ENCODE data around the gene PRKAR2B. TPM values are rescaled to one million over a fixed set of nuclear protein-coding genes. Genes with fewer than 3 reads are reported as not detected.

The PRKAR2B gene
- total RNA-seq, 1 donor from 2014 or later = 20.3 TPM

GRCh38 chr7:107021600-107021999, 22.9 kb upstream of the PRKAR2B start:
- Mint-ChIP-seq H3K9me3 (ENCODE audit: low read depth) (no peaks in the 10 kb centered on the region), H3K4me3 (ENCODE audit: low read depth) (no peak overlapping the region), H3K4me1 (ENCODE audit: low read depth) (no peaks in the 10 kb centered on the region), H3K27me3 (no peaks in the 10 kb centered on the region), H3K36me3 (ENCODE audit: insufficient read depth) (no peaks in the 10 kb centered on the region), H3K27ac (no peak overlapping the region)
- no peak for TF ChIP-seq CTCF (IDR thresholded peaks at IDR 0.05; ENCODE audit: unreplicated experiment)
- no peak for DNase-seq (ENCODE audit: low spot score, unreplicated experiment)

GRCh38 chr7:107023522-107024151, 20.9 kb upstream of the PRKAR2B start:
- no peak for TF ChIP-seq CTCF (IDR thresholded peaks at IDR 0.05; ENCODE audit: unreplicated experiment)
- H3K9me3 Mint-ChIP-seq (ENCODE audit: low read depth) = no peaks in the 10 kb centered on the region
- no peaks in the 10 kb centered on the region for H3K36me3 Mint-ChIP-seq (ENCODE audit: insufficient read depth)
- no peaks in the 10 kb centered on the region for H3K27me3 Mint-ChIP-seq
- H3K27ac Mint-ChIP-seq = no peak overlapping the region
- H3K4me1 Mint-ChIP-seq (ENCODE audit: low read depth) = no peaks in the 10 kb centered on the region
- no peak for DNase-seq (ENCODE audit: low spot score, unreplicated experiment)
- no peak overlapping the region for H3K4me3 Mint-ChIP-seq (ENCODE audit: low read depth)

GRCh38 chr7:107024906-107025305, 19.6 kb upstream of the PRKAR2B start:
- DNase-seq (ENCODE audit: low spot score, unreplicated experiment) = no peak
- H3K27ac Mint-ChIP-seq = no peak overlapping the region

GRCh38 chr7:107025449-107026103, 18.9 kb upstream of the PRKAR2B start:
- Mint-ChIP-seq H3K9me3 (ENCODE audit: low read depth) (no peaks in the 10 kb centered on the region), H3K4me3 (ENCODE audit: low read depth) (no peak overlapping the region), H3K27ac (no peak overlapping the region), H3K4me1 (ENCODE audit: low read depth) (peaks cover 4% of the 10 kb centered on the region), H3K27me3 (no peaks in the 10 kb centered on the region), H3K36me3 (ENCODE audit: insufficient read depth) (no peaks in the 10 kb centered on the region)
- TF ChIP-seq CTCF (IDR thresholded peaks at IDR 0.05; ENCODE audit: unreplicated experiment) = no peak
- DNase-seq (ENCODE audit: low spot score, unreplicated experiment) = no peak

More at GRCh38 chr7:107024906-107025305, 19.6 kb upstream of the PRKAR2B start:
- no peak overlapping the region for H3K4me3 Mint-ChIP-seq (ENCODE audit: low read depth)
- H3K36me3 Mint-ChIP-seq (ENCODE audit: insufficient read depth) = no peaks in the 10 kb centered on the region
- H3K4me1 Mint-ChIP-seq (ENCODE audit: low read depth) = peaks cover 4% of the 10 kb centered on the region
- no peaks in the 10 kb centered on the region for H3K27me3 Mint-ChIP-seq
- H3K9me3 Mint-ChIP-seq (ENCODE audit: low read depth) = no peaks in the 10 kb centered on the region
- TF ChIP-seq CTCF (IDR thresholded peaks at IDR 0.05; ENCODE audit: unreplicated experiment) = no peak

- DNase-seq (ENCODE audit: low spot score, unreplicated experiment) = no peak
- Mint-ChIP-seq H3K36me3 (ENCODE audit: insufficient read depth) (no peaks in the 10 kb centered on the region), H3K4me3 (ENCODE audit: low read depth) (no peak overlapping the region), H3K27me3 (no peaks in the 10 kb centered on the region), H3K27ac (no peak overlapping the region), H3K9me3 (ENCODE audit: low read depth) (no peaks in the 10 kb centered on the region), H3K4me1 (ENCODE audit: low read depth) (peaks cover 4% of the 10 kb centered on the region)
- no peak for TF ChIP-seq CTCF (IDR thresholded peaks at IDR 0.05; ENCODE audit: unreplicated experiment)
Observed at GRCh38 chr7:107026166-107026565, 18.3 kb upstream of the PRKAR2B start.
